CD4-positive, CD25-positive, alpha-beta regulatory T cell (primary cell): Measurements from ENCODE around the gene SIAH2. TPM values are rescaled to one million over a fixed set of nuclear protein-coding genes. Genes with fewer than 3 reads are reported as not detected.
A peak's percentile ranks its signal among the peaks of the same experiment; 100 is the strongest.

Experiments used
- ATAC-seq, 2 donors: fragments of 150-1000 bp; cut with Tn5 transposase; one replicate each; pipeline ENCODE4 v1.10.0; 2021; ENCODE audit warnings: low read depth in 2 of 2, moderate number of reproducible peaks in 2 of 2, moderate library complexity in 1 of 2
- DNase-seq, 3 donors: peaks; one replicate each; pipeline versions ENCODE4 v3.0.0 to v3.0.0-alpha.2; 2012 to 2022; ENCODE audit warnings: mixed read lengths in 1 of 3
- H3K27ac ChIP-seq: one replicate; pipeline ENCODE4 v1.7.0; 2013; ENCODE audit warnings: mild to moderate bottlenecking, low read length; ENCODE audit not compliant: insufficient read depth, poor library complexity, severe bottlenecking
- H3K27me3 ChIP-seq: one replicate; pipeline ENCODE4 v1.7.0; 2013; ENCODE audit warnings: low read length; ENCODE audit not compliant: control insufficient read depth, insufficient read depth
- H3K36me3 ChIP-seq: one replicate; pipeline ENCODE4 v1.7.0; 2013; ENCODE audit warnings: mild to moderate bottlenecking, low read length, moderate library complexity; ENCODE audit not compliant: control insufficient read depth, insufficient read depth
- H3K4me1 ChIP-seq: 2 replicates; pipeline ENCODE4 v1.7.0; 2013; ENCODE audit warnings: mild to moderate bottlenecking, low read length; ENCODE audit not compliant: insufficient read depth, control insufficient read depth, poor library complexity, severe bottlenecking
- H3K4me3 ChIP-seq: one replicate; pipeline ENCODE4 v1.7.0; 2013; ENCODE audit warnings: low read depth, mild to moderate bottlenecking, low read length, moderate library complexity
- H3K9me3 ChIP-seq, 2 experiments: 1 replicate in 1 of 2; 2 replicates in 1 of 2; pipeline ENCODE4 v1.7.0; 2013; ENCODE audit warnings: low read length in 2 of 2, mild to moderate bottlenecking in 1 of 2, moderate library complexity in 1 of 2; ENCODE audit not compliant: control insufficient read depth in 2 of 2
- H3K27ac Mint-ChIP-seq, 3 donors: one replicate each; pipeline ENCODE4 v1.8.0; 2020 to 2022; ENCODE audit warnings: mild to moderate bottlenecking in 3 of 3, mixed read lengths in 3 of 3, moderate library complexity in 2 of 3
- H3K27me3 Mint-ChIP-seq: one replicate; pipeline ENCODE4 v1.8.0; 2022; ENCODE audit warnings: mild to moderate bottlenecking, mixed read lengths
- H3K36me3 Mint-ChIP-seq: one replicate; pipeline ENCODE4 v1.8.0; 2020; ENCODE audit warnings: mixed read lengths
- H3K4me1 Mint-ChIP-seq, 4 donors: one replicate each; pipeline ENCODE4 v1.8.0; 2020 to 2022; ENCODE audit warnings: mixed read lengths in 4 of 4, mild to moderate bottlenecking in 1 of 4
- H3K4me3 Mint-ChIP-seq, 4 donors: one replicate each; pipeline ENCODE4 v1.8.0; 2020 to 2022; ENCODE audit warnings: mild to moderate bottlenecking in 4 of 4, mixed read lengths in 4 of 4, moderate library complexity in 3 of 4
- H3K9me3 Mint-ChIP-seq, 7 donors: one replicate each; pipeline ENCODE4 v1.8.0; 2020 to 2022; ENCODE audit warnings: mixed read lengths in 7 of 7, mild to moderate bottlenecking in 3 of 7, moderate library complexity in 2 of 7
- polyA plus RNA-seq, 4 donors: library from polyadenylated mRNA; unstranded; fragments of 300-500 nt; fragmentation: Illumina TruSeq; gene quantifications; one replicate each; pipeline ENCODE4 v1.2.3, GENCODE V29; 2021
- total RNA-seq: library from RNA; stranded (reverse); gene quantifications from one replicate; pipeline ENCODE4 v1.2.3, GENCODE V29; 2022

Gene SIAH2
- total and polyA plus RNA-seq, 5 donors from 2014 or later, result 23.5 to 61.4 (median 29.1) TPM

DNA sequence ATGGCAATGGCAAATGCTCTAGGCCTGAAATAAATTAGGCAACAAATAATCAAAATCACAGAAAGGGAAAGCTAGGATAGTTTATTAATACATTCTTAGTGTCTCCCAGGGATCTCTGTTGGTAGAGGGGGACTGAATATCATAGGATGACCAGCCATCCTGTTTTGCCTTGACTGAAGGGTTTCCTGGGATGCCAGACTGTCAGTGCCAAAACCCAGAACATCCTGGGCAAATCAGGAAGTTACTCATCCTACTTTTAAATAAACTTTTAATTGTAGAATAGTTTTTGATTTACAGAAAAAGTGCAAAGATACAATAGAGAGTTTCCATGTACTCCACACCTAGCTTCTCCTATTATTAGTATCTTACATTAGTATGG lies 21.8 kb upstream of the SIAH2 start:
- Histone ChIP-seq H3K4me1 (no peaks in the 10 kb centered on the region), H3K27ac (no peak overlapping the region), H3K4me3 (no peak overlapping the region), H3K27me3 (no peaks in the 10 kb centered on the region), H3K9me3 (no peaks in the 10 kb centered on the region), H3K36me3 (no peaks in the 10 kb centered on the region)
- Mint-ChIP-seq H3K9me3 (no peaks in the 10 kb centered on the region), H3K4me1 (peaks cover 0 to 11% (median 4%) of the 10 kb centered on the region in 4 donors), H3K36me3 (no peaks in the 10 kb centered on the region), H3K27ac (peak overlapping the region in 1 of 3 donors; percentile 43), H3K4me3 (no peak overlapping the region), H3K27me3 (peaks cover 15% of the 10 kb centered on the region)
- no peak for DNase-seq
- no peak for ATAC-seq

DNA sequence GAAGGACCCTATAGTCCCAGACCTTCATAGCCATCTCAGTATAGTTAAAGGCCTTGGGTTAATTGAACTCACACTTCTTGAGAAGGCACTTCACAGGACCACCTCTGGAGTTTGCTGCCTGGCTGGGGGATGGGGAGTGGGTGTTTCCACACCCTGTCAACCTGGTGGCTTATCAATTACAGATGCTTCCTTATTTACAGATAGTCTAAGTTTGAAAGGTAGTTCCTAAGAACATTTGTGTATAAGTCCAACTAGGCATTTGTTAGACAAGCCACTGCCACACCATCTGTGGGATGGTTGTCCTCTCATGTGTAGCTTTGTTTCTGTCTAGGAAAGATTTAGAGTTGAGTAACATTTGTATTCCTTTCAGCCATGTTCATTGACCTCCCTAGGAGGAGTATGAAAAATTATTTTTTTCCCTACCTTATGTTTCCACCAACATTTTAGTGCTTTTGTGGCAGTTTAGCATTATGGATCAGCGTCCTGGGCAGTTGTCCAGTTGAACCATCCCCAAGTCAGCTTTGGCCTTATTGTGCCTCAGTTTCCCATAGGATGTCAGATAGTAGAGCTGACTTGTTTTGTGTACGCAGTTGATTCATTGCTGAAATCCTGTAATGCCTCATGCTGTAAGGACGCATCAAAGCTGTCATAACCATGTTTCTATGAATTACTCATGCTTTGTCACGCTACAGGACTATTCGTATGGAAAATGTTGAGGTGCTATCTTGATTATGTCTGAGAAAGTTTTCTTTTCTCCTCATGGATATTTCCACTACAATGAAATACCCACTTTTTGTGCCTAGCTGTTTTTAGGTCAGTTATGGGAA lies 21.2 kb upstream of the SIAH2 start:
- no peaks in the 10 kb centered on the region for H3K9me3 ChIP-seq
- Mint-ChIP-seq H3K27me3 (peaks cover 15% of the 10 kb centered on the region), H3K36me3 (no peaks in the 10 kb centered on the region), H3K9me3 (no peaks in the 10 kb centered on the region), H3K4me1 (peaks cover 0 to 11% (median 4%) of the 10 kb centered on the region in 4 donors), H3K27ac (peak overlapping the region in 1 of 3 donors; percentile 43), H3K4me3 (no peak overlapping the region)
- H3K36me3 ChIP-seq, result no peaks in the 10 kb centered on the region
- no peak overlapping the region for H3K27ac ChIP-seq
- DNase-seq (peak in 1 of 3 donors; percentile 32), ATAC-seq (no peak)
- H3K4me1 ChIP-seq, result no peaks in the 10 kb centered on the region
- no peak overlapping the region for H3K4me3 ChIP-seq
- H3K27me3 ChIP-seq, result no peaks in the 10 kb centered on the region

DNA sequence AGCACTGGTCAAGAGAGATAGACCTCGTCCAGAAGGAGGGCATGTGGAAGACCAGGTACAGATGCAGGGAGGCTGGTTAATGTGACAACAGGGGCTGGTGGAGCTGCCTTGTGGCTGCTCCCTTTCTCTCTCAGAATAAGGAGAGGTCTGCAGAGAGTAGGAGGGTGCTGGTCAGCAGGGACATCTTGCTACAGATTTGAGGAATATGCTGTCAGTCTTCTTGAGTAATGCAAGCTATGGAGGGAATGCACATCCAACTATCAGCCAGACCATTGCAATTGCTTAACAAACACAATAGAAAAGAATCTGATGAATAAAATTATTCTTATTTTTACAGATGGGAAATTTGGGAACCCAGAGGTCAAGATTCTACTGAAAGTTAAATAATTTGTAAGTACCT lies 20.3 kb upstream of the SIAH2 start:
- Histone ChIP-seq H3K9me3 (no peaks in the 10 kb centered on the region), H3K4me3 (no peak overlapping the region), H3K36me3 (no peaks in the 10 kb centered on the region), H3K4me1 (no peaks in the 10 kb centered on the region), H3K27ac (no peak overlapping the region), H3K27me3 (no peaks in the 10 kb centered on the region)
- H3K36me3 Mint-ChIP-seq, result no peaks in the 10 kb centered on the region
- ATAC-seq (no peak), DNase-seq (no peak)
- H3K4me1 Mint-ChIP-seq, result peaks cover 0 to 5% (median 4%) of the 10 kb centered on the region in 4 donors
- no peak overlapping the region for H3K4me3 Mint-ChIP-seq
- peaks cover 9% of the 10 kb centered on the region for H3K27me3 Mint-ChIP-seq
- H3K9me3 Mint-ChIP-seq, result no peaks in the 10 kb centered on the region
- peak overlapping the region in 1 of 3 donors; percentile 21 for H3K27ac Mint-ChIP-seq

DNA sequence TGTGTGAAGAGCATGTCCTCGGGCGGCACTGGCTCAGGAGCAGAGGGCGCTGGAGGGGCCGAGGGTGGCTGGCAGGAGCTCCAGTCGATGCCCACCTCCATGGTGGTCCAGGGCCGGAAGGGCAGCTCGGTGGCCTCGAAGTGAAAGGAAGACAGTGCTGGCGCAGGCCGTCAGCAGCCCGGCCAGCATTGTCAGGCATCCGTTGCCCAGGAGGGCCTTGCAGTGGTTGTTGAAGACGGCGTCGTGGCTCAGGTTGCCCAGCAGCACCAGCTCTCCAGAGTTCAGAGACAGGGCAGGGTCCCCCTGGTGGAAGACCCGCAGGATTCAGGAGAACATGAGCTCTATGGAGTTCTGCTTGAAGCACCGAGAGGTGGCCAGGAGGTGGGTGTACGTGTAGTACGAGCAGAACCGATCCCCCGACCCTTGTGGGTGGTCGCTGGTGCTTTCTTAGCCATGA lies 16.5 kb upstream of the SIAH2 start:
- Mint-ChIP-seq H3K27ac (no peak overlapping the region), H3K4me3 (no peak overlapping the region)

DNA sequence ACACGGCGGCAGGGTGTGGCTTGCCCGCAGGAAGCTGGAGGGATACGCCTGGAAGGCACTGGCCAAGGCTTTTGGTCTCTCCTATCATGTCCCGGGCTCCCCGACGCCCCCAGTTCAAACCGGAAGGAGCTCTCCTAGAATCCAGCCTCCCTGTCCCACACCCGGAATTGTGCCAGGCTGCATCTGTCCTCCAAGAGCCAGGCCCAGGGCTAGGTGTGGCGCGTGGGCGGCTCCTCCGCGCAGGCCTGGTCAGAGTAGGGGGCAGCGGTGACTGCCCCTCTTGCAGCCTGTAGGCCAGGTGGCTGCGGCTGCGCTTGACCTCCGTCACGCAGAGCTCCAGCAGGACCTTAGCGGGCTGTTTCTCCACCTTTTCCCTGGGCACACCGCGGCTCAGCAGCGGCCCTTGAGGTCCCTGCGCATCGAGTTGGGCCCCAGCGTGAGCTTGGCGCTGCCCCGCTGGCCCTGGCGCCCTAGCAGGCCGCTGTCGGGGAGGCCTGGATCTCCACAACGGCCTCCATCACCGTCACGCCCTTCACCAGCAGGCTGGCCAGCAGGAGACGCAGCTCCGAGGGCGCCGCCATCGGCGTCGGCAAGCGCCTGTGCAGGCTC lies 15.9 kb upstream of the SIAH2 start:
- Histone ChIP-seq H3K9me3 (no peaks in the 10 kb centered on the region), H3K36me3 (no peaks in the 10 kb centered on the region), H3K4me1 (no peaks in the 10 kb centered on the region), H3K27ac (no peak overlapping the region), H3K4me3 (no peak overlapping the region), H3K27me3 (no peaks in the 10 kb centered on the region)
- Mint-ChIP-seq H3K4me1 (no peaks in the 10 kb centered on the region), H3K4me3 (no peak overlapping the region), H3K27me3 (no peaks in the 10 kb centered on the region), H3K27ac (no peak overlapping the region), H3K36me3 (no peaks in the 10 kb centered on the region), H3K9me3 (no peaks in the 10 kb centered on the region)
- DNase-seq, result no peak
- ATAC-seq, result no peak

More for the DNA sequence above, 16.5 kb upstream of the SIAH2 start:
- Mint-ChIP-seq H3K27me3 (no peaks in the 10 kb centered on the region), H3K36me3 (no peaks in the 10 kb centered on the region), H3K4me1 (no peaks in the 10 kb centered on the region), H3K9me3 (no peaks in the 10 kb centered on the region)
- no peaks in the 10 kb centered on the region for H3K27me3 ChIP-seq
- ATAC-seq, result no peak
- H3K27ac ChIP-seq, result no peak overlapping the region
- H3K4me3 ChIP-seq, result no peak overlapping the region
- H3K36me3 ChIP-seq, result no peaks in the 10 kb centered on the region
- DNase-seq, result no peak
- H3K9me3 ChIP-seq, result no peaks in the 10 kb centered on the region
- no peaks in the 10 kb centered on the region for H3K4me1 ChIP-seq

DNA sequence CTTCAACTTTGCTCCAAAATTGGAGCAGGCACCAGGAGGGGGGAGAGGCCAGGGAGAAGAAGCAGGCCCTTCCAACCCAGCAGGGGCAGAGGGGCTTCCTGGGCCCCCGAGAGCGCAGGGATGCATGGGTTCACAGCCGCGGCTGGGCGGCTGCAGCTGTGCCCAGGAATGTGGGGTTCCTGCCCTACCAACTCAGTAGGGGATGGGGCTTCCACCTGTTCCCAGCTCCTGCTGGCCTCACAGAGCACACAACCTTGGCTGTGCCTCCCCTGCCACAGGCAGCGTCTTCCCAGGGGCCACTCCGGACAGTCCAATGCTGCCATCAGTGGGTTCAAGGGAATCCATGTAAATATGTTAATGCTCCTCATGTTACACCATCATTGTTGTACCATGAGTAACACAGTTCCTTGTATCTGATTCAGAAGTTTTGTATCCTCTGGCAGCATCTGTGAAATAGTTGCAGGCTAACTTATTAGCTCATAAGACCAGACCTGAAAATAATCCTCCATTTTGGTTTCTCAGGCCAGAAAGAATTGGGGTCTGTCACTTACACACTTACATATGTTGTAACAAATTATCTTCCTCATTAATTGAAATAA lies 12.1 kb upstream of the SIAH2 start:
- no peak for ATAC-seq
- H3K9me3 Mint-ChIP-seq, result no peaks in the 10 kb centered on the region
- H3K27ac Mint-ChIP-seq, result no peak overlapping the region
- no peaks in the 10 kb centered on the region for H3K9me3 ChIP-seq
- H3K4me1 Mint-ChIP-seq, result no peaks in the 10 kb centered on the region
- no peak overlapping the region for H3K4me3 ChIP-seq
- no peak for DNase-seq
- H3K36me3 ChIP-seq, result no peaks in the 10 kb centered on the region
- H3K4me3 Mint-ChIP-seq, result no peak overlapping the region
- H3K4me1 ChIP-seq, result no peaks in the 10 kb centered on the region
- H3K36me3 Mint-ChIP-seq, result peaks cover 4% of the 10 kb centered on the region
- H3K27ac ChIP-seq, result no peak overlapping the region
- no peaks in the 10 kb centered on the region for H3K27me3 ChIP-seq
- H3K27me3 Mint-ChIP-seq, result peaks cover 4% of the 10 kb centered on the region

DNA sequence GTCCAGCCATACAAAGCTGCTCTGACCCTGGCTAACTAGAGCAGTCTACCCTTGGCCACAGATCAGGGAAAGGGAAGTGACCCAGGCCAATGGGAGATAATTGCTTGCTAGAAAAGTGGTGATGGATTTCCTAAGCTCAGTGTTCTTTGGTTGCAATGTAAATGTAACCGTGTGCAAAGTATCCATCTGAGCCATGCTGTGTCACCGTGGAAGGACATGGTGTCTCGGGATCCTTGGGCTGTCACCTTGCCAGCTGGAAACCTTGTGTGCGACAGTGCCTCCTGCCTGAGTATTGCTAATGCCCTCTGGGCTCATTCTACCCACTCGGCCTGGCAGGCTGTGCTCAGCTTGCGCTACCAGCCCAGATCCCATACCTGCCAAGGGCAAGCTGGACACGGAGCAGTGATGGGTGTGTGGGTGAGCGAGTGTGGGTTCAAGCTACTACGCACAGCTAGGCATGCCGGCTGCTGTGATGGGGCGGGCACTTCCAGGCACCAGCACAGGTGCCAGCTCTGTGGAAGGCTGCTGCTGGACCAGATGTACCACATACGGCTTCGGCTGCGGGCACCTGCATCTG lies 10.7 kb upstream of the SIAH2 start:
- H3K27ac ChIP-seq, result no peak overlapping the region
- H3K27me3 ChIP-seq, result no peaks in the 10 kb centered on the region
- no peaks in the 10 kb centered on the region for H3K4me1 Mint-ChIP-seq
- H3K4me3 ChIP-seq, result no peak overlapping the region
- H3K4me3 Mint-ChIP-seq, result no peak overlapping the region
- no peak for ATAC-seq
- no peak for DNase-seq
- H3K36me3 Mint-ChIP-seq, result peaks cover 4% of the 10 kb centered on the region
- H3K27me3 Mint-ChIP-seq, result peaks cover 8% of the 10 kb centered on the region
- H3K36me3 ChIP-seq, result no peaks in the 10 kb centered on the region
- H3K4me1 ChIP-seq, result no peaks in the 10 kb centered on the region
- H3K27ac Mint-ChIP-seq, result no peak overlapping the region
- H3K9me3 Mint-ChIP-seq, result peaks cover 0 to 1% (median 0%) of the 10 kb centered on the region in 7 donors
- H3K9me3 ChIP-seq, result no peaks in the 10 kb centered on the region
